Activated CD4-positive, alpha-beta T cell treated with anti-CD3 and anti-CD28 coated beads, Interleukin-2, amount 50 U/mL, for 24 hours (primary cell): ENCODE data around the gene ZSWIM6.

Experiments used
- DNase-seq, 2 donors: peaks; one replicate each; pipeline ENCODE4 v3.0.0-alpha.2; 2020; ENCODE audit warnings: low read depth in 1 of 2, low spot score in 1 of 2

Gene ZSWIM6

DNA sequence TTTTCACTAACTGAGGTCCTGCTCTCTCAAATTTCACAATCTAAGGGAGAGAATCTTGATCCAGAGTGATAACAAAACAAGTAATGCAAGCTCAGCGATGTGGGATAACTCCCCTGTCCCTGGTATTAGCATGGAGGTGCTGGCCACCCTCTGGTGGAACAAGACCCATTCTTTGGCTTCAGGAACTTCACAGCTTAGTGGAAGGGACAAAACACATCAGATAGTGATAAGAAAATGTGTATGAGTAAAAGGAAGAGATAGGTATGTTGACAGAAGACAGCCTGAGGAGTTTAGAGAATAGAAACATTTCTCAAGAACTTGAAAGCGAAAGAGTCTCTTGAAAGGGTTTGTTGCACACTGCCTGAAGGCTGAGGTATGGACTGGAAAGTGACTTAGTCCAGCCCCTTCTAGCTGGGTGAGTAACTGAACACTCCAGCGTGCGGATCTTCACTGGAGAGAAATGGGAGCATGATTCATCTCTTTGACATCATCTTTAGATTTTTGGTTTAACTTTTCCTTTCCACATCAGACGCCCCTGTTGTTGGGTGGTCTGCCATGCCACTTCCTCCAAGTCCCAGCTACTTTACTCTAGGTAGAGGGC, 25.4 kb upstream of the ZSWIM6 start:
- no peak for DNase-seq

DNA sequence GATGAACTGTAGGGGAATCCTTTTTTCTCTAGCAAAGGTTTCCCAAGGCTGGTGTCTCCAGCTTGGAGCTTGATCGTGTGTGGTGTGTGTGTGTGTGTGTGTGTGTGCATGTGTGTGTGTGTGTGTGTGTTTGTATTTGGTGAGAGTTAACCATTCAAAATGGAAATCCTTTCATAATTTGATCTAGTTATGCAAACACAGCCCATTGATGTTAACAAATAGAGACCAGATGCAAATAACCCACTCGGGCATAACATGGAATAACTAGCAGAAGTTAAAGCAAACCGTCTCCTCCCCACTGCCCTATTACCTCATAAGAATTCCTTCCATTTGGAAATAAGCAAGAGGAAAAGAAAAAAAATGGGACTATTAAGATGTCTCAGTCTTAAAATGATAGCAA, 24.9 kb upstream of the ZSWIM6 start:
- no peak for DNase-seq

DNA sequence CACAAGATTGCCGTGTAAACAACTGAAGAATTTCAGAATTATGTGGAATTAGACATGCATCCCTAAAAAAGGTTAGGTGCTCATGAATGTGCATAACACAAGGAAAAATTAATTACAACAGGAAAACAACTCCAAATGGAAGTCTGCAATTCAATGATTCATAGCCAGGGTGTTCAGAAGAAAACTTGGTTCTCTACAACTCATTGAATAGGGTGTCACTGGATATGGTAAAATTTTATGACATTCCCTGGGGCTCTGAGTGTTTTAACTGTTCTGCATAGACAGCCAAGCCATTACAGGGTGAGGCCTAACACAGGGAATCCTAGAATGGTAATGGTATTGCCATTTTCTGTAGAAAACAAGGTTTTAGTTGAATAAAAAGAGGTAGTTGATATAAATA, 24.4 kb upstream of the ZSWIM6 start:
- DNase-seq = no peak

DNA sequence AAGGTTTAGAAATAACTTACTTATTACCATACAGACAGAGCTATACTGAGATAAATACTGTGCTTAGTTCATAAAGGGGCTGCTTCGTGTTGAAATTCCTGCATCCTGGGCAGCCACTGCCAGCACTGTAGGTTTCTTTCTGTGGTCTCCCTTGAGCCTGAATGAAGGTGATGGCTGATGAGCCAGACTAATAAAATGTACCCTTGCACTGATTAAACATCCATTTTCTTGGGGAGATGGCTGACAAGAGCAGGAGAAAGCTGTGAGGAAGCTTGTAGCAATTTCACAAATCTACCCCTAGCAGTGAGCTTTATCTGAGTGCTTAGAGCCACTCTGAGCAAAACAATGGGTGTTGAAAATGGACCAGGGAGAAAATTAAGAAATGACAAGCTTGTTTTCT, 23.3 kb upstream of the ZSWIM6 start:
- DNase-seq = no peak

DNA sequence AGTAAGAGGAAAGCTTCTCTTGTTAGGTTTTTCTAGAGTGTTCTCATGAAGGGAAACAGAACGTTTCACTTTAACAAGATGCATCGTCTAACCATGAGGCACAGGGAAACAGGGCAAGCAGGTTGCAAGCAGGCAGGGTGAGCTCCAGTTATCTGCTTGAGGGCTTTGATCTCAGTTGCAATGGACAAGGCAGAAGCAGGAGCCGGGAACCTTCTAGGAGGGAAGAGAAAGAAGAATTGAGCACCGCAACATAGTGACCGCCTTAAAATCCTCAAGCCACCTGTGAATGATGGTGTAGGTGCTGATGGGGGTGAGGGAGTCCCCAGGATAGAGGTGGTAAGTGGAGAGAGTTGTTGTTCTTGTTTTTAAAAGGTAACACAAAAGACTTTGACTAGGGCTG, 22.9 kb upstream of the ZSWIM6 start:
- no peak for DNase-seq

DNA sequence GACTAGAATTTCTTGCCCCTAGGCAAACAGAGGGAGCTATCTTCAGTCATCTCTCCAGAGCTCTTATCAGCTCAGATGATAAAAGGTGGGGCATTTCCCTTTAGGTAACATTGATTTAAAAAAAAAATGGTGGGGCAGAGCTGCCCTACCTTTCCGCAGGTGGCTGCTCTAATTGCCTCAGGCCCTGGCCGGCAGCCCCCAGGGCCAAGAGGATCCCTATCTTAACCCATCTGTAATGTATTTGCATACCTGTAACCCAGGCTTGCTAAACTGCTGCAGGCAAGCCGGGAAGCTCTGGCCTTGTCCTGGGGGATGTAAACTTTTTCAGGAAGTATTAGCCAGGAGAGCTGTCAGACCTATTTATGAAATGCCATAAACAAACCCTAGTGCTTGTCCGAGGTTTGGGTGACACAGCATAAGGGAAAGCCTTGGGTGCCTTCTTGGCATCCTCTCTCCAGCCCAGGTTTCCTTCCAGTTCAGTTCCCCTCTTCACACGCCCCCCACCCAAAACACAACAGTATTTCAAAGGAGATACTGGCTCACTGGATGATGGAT, 20.9 kb upstream of the ZSWIM6 start:
- DNase-seq = no peak

DNA sequence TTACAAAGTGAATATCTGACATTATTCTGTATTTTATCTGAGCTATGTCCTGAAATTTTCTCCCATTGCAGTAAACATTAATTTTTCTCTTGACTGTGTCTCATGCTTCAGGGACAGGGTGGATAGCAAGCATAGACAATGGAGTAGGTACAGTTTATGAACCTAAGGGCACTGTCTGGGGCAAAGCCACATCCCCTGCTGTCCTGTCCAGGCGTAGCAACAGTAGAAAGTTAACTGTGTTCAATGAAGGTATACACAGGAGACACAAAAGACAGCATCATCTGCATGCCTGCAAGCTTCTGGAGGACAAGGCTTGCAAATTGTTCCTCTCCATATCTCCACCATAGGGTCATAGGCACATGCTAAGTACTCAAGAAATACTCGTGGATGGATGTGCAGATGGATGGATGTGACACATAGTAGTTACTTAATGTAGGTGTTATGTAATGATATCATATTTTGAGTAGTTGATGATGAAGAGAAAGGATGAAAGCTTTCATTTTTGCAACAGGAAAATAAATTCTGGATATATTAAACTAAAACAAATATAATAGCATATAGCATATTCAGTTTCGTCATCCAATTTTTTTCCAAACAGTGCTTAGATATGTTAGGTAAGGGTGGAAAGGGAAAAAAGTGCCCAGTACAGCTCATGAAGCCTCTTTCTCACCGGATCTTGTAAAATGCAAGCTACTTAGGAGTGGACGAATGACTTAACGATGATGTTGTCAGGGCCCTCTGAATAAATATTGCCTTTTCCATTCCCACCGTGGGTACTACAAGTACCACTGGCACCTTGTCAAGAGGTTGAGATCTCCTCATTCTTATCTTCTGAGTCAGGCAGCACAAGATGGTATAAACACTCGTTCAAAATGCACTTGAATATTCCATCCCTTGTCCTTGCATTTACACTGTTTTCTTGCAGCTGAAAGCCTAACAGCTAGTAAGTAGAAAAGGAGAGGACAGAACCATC, 19.9 kb upstream of the ZSWIM6 start:
- DNase-seq = no peak

DNA sequence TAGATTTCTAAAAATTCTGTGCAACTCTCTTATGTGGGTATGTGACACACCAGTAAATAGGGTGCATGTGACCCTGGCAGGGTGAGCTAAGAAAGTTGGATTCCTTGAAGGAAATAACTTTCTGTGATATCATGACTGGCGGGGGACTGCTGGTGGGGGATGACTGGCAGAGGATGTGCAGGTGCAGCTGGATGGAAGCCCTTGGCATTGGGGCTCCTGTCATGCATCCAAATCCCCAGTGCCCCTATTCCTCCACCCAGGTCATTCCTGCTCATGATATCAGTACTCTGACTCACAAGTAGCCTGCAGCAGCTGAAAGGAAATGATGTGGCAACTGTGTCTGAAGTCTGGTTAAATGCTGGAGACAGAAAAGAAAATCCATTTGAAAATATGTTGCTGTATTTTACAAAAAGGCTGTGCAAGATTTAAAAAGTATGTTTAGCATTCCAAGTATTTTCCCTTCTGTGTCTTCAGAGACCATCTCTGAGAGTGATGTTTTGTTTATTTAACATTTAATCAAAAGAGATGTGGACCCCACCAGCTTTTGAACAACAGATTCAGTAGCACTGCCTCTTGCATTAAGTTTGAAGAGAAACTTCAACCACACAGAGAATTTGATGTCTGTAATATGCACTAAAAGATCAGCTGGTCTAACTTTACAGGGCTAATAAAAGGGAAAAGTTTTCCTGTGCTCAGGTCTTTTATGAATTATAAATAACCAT, 17.9 kb upstream of the ZSWIM6 start:
- DNase-seq = no peak

DNA sequence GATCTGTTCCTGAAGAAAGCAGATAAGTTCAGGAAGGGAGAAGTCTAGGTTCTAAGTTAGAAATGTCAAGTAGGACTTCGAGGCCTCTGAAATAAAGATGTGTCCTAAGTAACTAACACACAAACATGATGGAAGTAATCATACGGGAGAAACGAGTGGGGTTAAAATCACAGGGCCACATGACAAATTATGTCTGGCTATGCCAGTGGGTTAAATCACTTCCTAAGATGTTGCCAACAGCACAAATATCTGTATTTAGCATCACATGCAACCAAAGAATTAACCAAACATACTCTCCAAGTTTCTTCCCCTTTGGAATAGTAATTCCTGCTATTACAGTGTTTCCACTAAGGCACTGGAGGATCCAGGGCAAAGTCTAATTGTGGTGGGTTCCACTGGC, 13.7 kb upstream of the ZSWIM6 start:
- no peak for DNase-seq

DNA sequence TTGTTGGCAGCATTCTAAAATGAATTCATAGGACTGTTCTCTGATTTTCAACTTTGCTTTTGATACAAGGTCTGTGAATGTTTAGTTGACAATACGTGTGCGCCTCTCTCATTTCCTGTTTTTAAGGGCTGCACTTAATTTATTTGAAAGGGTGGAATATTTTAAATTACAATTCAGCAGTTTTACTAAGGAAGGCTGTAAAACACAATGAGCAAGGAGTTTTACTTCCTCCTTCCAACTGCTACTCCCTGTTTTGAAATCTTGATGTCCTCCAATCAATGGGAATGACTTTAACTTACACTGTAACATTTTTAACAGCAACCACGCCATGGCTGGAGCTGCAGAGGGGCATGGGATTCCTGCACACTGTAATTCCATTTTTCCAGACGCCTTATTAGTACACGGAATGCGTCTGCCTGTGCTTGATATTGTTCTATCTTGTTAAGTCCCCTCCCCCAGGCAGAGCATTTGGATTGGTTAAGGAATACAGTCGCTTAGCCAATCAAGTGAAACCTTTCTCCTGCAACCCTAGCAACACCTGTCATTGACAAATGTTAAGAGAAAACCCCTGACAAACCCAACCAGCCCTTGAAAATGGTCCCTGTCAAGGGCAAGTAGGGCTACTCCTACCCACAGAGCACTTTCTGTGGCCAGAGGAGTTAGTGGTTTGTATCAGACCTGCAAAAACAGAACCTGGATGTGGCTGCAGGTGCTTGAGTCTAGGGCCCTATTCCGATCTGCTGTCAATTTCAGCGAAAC, 12.5 kb upstream of the ZSWIM6 start:
- no peak for DNase-seq

DNA sequence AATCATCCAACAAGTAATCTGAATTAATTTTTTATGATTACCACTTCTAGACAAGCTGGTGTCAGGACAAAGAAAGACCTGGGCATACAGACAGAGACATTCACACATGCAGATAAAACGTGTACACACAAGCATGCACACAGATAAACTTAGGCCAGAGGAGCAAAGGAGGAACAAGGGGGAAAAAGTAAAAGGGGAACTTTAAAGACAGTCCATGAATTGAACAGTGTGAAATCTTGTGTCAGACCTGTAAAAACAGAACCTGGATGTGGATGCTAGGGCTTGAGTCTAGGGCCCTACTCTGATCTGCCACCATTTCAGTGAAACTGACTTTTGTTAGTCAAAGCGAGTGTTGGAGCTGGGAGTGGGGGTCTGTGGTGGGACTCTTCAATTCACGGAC, 11.2 kb upstream of the ZSWIM6 start:
- no peak for DNase-seq

DNA sequence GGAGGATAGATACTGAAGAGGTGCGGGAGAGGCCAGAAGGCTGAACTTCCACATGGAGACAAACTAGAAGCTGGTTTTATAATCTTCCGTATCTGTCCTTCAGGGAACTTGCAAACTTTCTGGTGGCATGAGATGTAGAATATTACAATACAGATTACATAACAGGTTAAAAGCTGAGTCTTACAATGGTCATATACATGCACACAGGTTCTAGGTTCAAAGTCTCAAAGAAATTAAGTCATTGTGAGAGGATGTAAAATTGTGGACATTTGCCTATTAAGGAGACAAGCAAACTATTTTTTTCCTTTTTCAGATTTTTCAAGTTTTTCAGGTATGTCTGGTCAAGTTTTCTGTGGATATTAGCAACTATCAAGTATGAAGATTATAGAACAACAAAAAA, 10.4 kb upstream of the ZSWIM6 start:
- DNase-seq = no peak

DNA sequence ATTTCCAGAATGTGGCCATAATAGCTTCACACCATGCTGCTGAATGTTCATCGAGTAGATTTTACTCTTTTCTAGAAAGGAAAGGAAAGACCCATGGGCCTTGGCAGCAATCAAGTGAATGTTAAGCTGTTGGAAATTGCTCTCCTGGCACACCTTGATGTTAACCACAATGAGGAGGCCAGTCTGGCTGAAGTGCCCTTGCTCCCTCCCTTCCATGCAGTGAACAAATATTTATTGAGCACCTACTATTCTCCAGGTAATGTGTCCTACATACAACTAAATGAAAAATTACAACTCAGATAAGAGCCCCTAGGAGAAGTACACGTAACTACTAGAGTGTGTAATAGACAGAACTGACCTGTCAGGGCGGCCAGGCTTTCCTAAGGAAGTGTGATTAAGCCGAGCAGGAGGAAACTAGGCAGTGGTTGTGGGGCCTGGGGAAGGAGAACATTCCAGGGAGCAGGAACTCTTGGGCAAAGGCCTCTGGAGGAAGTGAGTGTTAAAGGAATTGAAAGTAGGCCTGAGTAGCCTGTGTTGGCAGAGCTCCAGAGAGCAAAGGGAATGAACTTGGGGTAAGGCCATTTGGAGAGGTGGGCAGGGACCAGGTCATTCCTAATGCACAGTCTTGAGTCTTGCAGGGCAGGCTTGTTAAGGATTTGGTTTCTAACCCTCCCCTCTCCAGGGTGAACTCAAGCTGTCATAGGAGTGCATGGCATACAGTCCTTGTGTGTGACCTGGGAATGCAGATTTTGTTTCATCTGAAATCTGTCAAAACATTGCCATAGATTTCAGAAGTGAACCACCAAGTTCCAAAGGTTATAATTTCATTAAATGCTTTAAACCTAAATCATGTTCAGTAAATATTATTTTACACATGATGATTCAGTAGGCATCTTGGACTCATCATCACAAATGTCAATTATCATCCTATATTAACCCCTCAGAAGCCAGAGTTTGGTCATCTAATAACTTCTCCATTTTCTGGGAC, 9.0 kb upstream of the ZSWIM6 start:
- DNase-seq = no peak

DNA sequence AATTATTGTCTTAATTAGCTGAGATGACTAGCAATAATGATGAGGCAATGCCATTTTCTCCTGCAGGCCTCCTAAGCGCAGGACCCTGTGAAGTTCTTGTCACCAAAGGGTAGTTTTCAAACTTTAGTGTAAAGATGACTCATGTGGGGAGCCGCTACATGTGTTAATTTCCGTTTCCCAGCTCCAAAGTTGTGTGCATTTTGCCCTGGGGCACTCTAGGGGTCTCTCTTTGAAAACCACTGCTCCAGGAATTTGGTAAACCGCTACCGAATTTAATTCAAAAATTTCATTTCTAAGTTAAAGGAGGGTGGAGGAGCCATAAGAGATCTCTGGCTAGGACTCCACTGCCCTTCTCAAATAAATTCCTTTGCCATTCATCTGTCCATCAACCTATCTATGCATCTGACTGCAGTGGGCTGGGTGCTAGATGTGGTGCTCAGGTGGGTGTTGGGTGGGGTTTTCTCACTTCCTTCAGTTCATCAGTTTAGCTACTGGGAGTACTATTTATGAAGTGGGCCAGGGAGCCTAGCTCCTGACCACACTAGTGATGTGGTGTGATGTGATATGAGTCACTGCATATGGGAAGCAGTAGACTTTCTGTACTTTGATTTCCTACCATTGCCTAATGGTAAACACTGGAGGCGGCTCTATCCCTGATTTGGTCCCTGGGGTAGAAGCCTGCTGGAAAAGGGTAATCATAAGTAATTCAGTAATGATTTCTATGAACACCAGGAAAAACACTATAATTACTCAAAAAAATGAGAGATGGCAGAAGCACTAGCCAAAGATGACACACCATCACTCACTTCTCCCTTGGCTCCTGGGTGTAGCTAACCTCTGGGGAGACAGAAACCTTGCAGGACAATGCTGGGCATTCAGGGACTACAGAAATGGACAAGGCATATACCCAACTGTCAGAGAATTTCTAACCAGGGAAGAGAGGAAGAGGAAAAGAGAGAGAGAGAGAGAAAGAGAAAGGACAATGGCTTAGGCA, 4.0 kb upstream of the ZSWIM6 start:
- no peak for DNase-seq

DNA sequence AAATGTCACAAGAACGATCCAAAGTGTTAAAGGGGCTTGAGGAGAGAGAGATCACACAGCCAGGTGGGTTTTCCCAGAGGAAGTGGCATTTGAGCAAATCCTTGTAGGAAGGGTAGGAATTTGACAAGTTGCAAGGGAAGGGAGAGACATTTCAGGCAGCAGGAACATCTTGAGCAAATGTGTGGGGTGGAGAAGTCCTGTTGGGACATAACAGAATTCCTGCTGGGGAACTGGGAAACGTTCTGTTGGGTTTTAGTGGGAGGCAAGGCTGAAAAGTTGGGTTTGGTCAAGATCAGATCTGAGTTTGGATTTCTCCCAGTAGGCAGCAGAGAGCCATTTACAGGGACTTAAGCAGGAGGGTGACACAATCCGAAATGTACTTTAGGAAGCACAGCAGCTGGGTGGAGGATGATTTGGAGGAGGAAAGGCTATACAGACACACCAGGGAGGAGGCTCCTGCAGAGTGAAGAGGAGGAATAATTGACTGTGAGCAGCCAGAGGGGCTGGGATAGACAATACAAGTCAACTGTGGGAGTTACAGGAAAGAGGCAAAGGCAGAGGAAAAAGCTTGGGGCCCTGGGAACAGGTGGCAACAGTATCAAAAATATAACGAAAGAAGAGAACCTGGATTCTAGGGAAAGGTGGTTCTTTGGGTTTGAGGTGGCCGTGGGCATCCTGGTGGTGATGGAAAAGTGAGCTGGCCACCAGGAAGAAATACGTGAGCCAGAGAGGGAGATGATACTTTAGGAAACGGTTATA, 3.1 kb upstream of the ZSWIM6 start:
- DNase-seq = no peak

DNA sequence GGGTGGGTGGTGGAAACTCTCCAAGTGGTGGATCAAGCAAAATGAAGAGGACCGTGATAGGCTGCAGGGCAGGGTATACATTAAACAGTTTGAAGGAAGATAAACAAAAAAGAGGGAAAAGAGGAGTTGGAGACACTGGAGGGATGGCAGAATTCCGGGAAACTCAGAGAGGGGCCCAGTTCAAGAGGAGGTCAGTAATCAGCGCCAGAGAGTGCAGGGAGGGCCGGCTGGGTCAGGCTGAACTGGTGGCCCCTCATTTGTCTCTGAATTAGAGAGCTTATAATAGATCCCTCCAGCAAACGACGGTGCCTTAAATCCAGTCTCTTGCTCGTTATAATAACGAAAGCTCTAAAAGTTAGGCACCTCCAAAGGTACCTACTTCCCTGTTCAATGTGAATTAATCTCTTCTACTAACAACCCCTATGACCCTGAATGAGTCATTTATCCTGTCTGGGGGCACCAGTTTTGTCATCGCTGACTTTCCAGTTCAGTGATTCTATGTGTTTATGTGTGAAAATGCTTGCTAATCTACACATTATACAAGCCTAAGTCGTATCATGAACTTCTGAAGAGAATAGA, 2.4 kb upstream of the ZSWIM6 start:
- no peak for DNase-seq

DNA sequence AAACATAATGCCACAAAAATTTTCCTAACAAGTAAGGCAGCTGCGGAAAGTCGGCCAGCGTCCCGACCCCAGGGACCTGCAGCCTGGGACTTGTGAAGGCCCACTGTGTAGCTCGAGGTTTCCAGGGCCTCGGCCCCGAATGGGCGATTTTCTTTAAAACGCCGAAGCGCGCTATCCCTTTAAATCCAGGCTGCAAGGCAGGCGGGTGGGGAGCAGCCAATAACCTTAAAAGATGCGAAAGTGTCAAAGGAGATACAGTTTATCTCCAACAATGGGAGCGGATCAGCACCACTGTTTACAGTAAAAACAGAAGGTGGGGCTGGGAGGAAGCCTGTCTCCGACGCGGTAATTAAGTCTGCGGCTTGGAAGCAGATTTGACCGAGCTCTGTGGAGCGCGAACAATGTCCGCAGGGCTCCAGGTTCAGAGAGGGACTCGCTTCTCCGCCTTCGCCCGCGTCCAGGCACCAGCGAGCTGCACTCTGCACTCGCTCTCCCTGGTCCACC, 1.7 kb upstream of the ZSWIM6 start:
- DNase-seq = no peak
